Stimulated activated CD8-positive, alpha-beta memory T cell treated with anti-CD3 and anti-CD28 coated beads, Interleukin-12 subunit alpha, Interleukin-12 subunit beta, amount 100 ng/mL, for 1 hour (primary cell): ENCODE results near the gene C5.

Experiments
- DNase-seq: peaks from one replicate; pipeline ENCODE4 v3.0.0-alpha.2; 2020; ENCODE audit warnings: low read depth

The C5 gene

DNA sequence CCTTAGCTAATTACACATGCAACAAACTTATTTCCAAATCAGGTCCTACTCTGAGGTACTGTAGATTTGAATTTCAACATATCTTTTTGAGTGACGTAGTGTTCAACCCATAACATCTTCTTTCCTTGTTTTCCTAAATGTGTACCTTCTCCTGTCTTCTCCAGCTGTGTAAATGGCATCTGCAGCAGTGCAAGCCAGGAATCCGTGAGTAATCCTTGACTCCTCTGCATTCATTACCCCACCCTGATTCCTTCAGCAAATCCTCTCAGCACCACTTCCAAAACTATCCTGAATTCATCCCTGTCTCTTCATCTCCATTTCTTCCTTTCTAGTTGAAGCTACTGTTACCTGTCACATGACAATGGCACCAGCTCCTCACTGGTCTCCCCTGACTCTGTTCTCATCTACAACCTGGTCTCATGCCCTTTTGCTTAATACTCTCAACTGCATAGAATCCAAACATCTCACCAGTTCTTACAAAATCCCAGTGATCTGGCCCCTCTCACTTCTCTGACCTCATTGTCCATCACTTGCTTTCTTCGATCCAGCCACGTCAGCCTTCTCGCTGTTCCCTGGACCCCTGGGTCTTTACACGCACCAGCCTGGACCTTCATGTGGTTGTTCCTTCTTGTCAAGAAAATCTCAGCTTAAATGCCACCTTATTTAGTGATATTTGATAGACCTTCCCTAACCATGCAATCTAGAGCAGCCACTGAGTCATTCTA lies 108.9 kb downstream of the C5 start:
- no peak for DNase-seq

- DNase-seq = no peak
Observed at GRCh38 chr9:120940573-120940972, 109.5 kb downstream of the C5 start.

GRCh38 chr9:120938851-120939250 lies 111.2 kb downstream of the C5 start:
- DNase-seq = no peak

DNA sequence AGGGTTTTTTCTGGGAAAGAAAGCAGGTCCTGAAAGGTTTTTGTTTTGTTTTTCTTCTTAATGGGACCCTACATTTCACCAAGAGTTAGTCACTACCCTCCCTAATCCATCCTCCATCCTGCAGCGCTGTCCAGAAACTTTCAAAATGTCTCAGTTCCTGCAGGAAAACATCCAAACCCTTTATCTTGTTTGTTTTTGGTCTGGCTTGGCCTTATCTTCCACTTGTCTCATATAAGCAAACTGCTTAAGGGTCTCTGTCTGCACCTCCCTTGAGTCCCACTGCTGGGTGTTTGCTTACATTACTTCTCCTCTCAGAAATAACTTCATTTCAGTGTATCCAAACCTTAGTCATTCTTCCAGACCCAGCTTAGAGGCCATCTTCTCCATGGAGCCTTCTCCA lies 112.5 kb downstream of the C5 start:
- DNase-seq = no peak

DNA sequence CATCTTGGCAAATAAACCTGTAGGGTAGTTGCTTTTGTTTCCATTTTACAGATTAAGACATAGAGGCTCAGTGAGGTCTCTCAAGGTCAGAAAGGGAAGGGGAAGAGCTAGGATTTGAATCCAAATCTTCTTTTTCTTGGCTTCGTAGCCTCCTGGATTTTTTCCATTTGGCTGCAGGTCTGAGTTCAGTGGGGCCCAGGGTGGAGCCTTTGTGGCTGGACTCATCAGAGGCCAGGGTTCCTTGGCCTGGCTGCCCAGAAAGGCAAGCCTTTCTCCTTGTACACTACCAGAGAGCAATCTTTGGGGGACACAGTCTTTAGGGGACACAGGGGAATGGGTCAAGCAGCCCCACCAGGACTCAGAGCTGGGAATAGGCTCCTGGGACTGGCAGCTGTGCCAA lies 112.9 kb downstream of the C5 start:
- no peak for DNase-seq

GRCh38 chr9:120936764-120937122 lies 113.3 kb downstream of the C5 start:
- DNase-seq = no peak

DNA sequence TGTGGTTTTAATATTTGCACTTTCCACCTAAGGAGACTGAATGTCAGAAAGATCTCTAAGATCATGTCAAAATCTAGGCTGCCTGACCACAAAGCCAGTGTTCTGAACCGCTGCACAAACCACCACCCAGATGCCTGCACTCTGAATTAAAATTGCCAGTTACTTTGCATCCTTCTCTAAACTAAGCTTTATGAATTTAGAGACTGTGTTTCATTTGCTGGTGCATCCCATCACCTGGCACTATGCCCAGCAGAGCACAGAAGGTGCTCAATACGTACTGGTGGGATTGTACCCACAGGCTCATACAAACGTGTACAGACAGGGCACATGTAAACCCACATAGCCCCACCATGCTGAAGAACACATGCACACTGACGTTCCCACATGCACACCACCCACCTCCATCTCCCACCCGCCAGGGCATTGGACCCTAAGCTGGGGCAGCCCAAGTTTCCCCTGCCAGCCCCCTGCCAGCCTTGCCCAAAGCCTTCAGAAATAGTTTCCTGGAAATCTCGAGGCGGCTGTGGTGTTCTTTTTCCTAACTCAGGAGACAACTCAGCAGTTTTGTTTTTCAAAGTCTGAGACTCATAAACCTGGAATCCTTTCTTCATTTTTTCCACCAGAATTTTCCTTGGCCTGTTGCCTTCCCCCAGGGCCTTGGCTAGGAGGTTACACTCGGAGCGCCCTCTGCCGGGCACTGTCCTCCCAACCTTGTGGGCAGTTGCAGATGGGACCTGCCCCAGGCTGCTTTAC lies 113.9 kb downstream of the C5 start:
- peak; percentile 80 for DNase-seq

DNA sequence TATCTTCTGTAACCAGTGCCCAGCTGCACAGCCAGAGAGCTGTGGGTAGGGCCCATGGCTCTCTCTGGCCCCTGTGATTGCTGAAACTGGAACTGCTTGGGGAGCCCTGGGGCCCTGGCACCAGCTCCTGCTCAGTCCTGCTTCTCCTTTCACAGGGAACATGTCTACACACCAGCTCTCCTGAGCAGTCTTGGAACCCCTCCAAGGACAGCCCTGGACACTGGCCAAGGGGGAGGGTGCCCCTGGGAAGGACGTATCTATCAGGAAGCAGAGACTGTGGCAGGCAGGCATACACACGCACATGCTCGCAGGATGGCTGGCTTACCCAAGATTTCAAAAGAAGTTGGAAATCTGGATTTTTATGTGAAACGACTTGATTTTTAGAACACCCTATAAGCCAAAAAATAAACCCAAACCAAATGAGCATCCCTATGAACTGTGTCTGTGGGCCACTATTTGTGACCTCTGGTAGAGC lies 114.7 kb downstream of the C5 start:
- DNase-seq = no peak

DNA sequence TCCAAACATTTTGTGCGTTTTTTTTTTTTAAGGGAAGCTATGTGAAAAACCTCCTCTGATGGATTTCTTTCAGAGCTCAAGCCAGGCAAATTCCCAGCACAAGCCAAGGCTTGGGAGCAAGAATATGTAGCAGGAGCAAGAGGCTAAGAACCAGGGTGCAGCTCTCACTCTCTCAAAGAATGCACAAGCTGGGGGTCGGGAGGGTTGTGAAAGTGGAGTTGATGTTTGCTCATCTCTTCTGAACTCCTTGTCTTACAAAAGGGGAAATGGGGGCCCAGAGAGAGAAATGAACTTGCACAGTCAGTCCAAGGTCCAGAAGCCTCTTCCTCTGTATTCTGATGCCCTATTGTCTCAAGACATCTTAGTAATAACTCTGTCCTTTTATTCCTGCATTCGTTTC lies 115.8 kb downstream of the C5 start:
- no peak for DNase-seq

DNA sequence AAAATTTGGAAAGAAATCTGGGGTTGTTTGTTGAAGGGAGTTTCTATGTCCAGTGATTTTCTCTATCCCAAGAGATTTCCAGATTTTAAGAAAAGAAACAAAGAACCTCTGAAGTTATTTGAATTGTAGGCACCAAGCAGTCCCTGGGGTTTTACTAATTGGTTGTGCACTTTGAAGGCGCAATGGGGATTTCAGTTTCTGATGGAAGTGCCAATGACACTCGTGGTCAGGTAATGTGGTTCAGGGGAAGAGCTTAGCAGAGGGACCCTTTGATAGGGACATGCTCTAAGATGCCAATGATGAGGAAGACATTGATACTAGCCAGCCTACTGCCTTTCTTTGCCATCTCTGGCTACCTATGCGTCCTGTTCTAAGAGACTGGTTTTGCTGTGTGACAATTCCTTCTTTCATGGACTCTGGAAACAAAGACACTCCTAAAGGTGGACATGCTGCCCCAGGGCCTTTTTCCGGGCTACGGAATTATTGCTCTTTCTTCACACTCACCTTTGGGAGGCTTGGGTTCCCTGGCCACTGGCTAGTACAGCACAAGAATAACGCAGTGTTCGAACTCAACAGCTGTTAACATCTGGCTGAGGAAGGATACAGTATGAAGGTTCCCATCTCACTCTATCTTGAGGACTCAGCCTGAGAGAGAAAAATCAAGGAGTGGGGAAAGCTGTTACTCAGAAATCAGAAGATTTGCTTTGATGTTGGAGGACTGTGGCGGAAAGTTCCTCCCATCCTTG lies 116.6 kb downstream of the C5 start:
- DNase-seq = no peak

- DNase-seq = no peak
Observed at GRCh38 chr9:120932086-120932823, 117.8 kb downstream of the C5 start.

DNA sequence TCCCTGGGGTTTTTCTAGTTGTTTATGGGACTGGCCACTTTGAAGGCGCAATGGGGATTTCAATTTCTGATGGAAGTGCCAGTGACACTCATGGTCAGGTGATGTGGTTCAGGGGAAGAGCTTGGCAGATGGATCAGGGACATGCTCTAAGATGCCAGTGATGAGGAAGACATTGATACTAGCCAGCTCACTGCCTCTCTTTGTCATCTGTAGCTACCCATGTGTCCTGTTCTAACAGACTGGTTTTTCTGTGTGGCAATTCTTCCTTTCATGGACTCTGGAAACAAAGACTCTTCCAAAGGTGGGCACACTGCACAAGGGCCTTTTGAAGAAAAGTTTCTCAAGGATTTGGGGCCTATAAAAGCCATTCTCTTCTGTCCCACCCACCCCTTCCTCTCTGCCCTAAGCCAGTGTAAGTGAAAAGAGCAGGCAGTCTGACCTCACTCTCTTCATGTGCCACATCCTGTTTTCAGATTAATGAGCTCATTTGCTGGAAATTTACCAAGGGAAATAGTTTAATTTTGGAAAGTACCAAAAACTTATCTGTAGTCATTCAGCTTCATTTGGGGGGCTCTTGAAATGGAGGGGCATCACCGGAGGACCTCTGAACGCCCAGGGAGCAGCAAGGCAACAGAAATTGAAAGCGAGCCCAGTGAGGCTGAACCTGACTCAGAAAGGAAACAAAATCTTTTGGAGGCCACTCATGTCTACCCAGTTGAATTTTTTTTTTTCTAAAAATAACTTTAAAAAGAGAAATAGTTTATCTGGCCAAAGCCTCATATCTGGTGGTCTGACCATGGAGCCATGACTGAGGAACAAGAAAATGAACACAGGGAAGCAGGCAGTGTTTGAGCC lies 118.6 kb downstream of the C5 start:
- no peak for DNase-seq

GRCh38 chr9:120929229-120929791 lies 120.8 kb downstream of the C5 start:
- no peak for DNase-seq

- no peak for DNase-seq
Observed at GRCh38 chr9:120928483-120929228, 121.4 kb downstream of the C5 start.

- DNase-seq = no peak
Observed at GRCh38 chr9:120928015-120928482, 122.0 kb downstream of the C5 start.

GRCh38 chr9:120927269-120928014 lies 122.6 kb downstream of the C5 start:
- no peak for DNase-seq

- no peak for DNase-seq
Observed at GRCh38 chr9:120926397-120926928, 123.6 kb downstream of the C5 start, which contains the start of gene TRAF1. Gene TRAF1 (minus strand): TSS chr9:120926796. CDS start chr9:120926075, 721 bp downstream.

DNA sequence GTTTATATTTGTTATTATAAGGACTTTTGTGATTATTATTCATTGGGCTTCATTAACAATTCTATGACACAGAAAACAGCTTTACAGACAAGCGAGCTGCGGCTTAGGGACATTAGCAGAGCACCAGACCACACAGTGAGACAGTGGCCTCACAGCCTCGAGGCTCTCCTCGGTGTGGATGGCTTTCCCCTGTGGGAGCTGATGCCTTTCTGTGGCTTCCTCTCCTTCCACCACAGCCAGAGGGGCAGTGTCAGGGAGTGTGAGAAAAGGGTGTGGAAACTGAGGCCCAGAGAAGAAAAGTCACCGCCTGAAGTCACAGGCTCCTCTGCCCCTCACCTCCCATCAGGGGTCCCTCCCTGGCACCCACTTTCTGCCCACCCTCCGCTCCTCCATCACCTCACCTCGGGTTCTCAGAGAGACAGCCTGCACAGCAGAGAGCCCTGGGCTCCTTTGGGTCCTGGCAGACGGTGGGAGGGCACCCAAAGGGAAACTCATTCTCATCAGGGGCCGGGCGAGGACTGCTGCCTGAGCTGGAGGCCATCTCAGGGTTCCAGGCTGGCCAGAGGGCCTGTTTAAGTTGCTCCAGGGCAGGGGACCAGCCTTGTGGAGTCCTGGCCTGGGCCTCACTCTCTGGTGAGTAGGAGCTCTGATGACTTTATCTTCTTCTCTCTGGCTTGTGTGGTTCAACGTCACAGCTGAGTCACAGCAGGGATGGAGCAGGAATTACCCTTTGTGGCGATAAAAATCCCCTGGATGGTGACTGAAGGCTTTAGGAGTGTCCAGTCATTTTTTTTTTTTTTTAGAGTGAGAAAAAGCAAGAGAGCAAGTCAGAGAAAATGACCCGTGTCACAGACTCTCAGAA lies 124.3 kb downstream of the C5 start:
- DNase-seq = peak; percentile 78
